Prostate gland (tissue), 2 donors: ENCODE data around the gene CD27.

Experiments
- CTCF ChIP-seq, 4 experiments: fragments of 200-600 bp in 2 of 4; fragments of 450-650 bp in 2 of 4; sonication (generic) in 2 of 4; IDR thresholded peaks; 1 replicate in 3 of 4; 2 replicates in 1 of 4; pipeline ENCODE4 v1.5.1; 2016 to 2019; ENCODE audit warnings: antibody characterized with exemption in 4 of 4, mild to moderate bottlenecking in 2 of 4, moderate library complexity in 2 of 4
- POLR2A ChIP-seq: fragments of 450-650 bp; IDR thresholded peaks from one replicate; pipeline ENCODE4 v1.6.1; 2016; ENCODE audit warnings: antibody characterized with exemption, mild to moderate bottlenecking

DNA sequence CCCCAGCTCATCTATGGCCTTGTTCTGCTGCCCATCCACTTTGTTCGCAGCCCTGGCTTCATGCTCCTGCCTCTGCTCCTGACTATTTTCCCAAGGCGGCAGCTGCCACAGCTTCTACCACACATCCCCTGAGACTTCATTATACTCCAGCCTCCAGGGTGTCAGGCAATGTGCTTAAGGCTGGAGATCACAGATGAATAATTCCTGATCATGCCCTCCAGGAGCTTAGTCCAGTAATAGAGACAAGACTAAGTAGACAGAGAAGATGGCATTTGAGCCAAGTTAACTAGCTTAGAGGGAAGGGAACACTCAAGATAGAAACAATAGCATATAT is 14.2 kb downstream of the CD27 start:
- no peak for TF ChIP-seq CTCF (IDR thresholded peaks at IDR 0.05)
- no peak for TF ChIP-seq POLR2A
